NT2/D1 (cell line): Measurements from ENCODE around the gene PRMT1.
"Not testable (repeated sequence)": the region's sequence is repeated elsewhere in the genome, so short reads cannot be mapped to it uniquely, and the experiment has no call there.

Experiments
- DNase-seq: peaks from one replicate; pipeline ENCODE4 v3.0.0-alpha.2; 2011; ENCODE audit warnings: low read depth, low spot score
- H3K27me3 ChIP-seq: 2 replicates; pipeline ENCODE4 v1.6.0; 2011; ENCODE audit warnings: mild to moderate bottlenecking; ENCODE audit not compliant: insufficient read length, insufficient read depth
- H3K36me3 ChIP-seq: 2 replicates; pipeline ENCODE4 v1.6.1; 2011; ENCODE audit warnings: mild to moderate bottlenecking, low read length, mixed read lengths; ENCODE audit not compliant: insufficient read depth, insufficient read length
- H3K4me1 ChIP-seq: 2 replicates; pipeline ENCODE4 v1.5.1; 2011; ENCODE audit not compliant: insufficient read depth, insufficient read length
- H3K4me3 ChIP-seq: 2 replicates; pipeline ENCODE4 v1.5.1; 2011; ENCODE audit warnings: low read depth; ENCODE audit not compliant: insufficient read length
- H3K9ac ChIP-seq: 2 replicates; pipeline ENCODE4 v1.6.0; 2011; ENCODE audit warnings: low read depth; ENCODE audit not compliant: insufficient read length
- H3K9me3 ChIP-seq: 2 replicates; pipeline ENCODE4 v1.5.1; 2011; ENCODE audit warnings: mild to moderate bottlenecking, low read length; ENCODE audit not compliant: insufficient read depth
- SUZ12 ChIP-seq: IDR thresholded peaks from 2 replicates; pipeline ENCODE4 v1.6.1; 2011; ENCODE audit not compliant: insufficient read length, insufficient read depth; ENCODE audit errors: extremely low read depth
- YY1 ChIP-seq: IDR thresholded peaks from 2 replicates; pipeline ENCODE4 v1.6.1; 2011; ENCODE audit not compliant: insufficient read length, insufficient read depth
- ZNF274 ChIP-seq: IDR thresholded peaks from 2 replicates; pipeline ENCODE4 v1.6.1; 2011; ENCODE audit warnings: mild to moderate bottlenecking, low read depth, low read length

Gene PRMT1

GRCh38 chr19:49705919-49706318 is 28.8 kb downstream of the PRMT1 start:
- Histone ChIP-seq H3K9me3 (no peaks in the 10 kb centered on the region), H3K36me3 (no peaks in the 10 kb centered on the region), H3K27me3 (no peaks in the 10 kb centered on the region), H3K4me1 (no peaks in the 10 kb centered on the region), H3K4me3 (no peak overlapping the region), H3K9ac (no peak overlapping the region)
- no peak for TF ChIP-seq YY1
- no peak for TF ChIP-seq SUZ12
- no peak for TF ChIP-seq ZNF274
- DNase-seq = no peak

DNA sequence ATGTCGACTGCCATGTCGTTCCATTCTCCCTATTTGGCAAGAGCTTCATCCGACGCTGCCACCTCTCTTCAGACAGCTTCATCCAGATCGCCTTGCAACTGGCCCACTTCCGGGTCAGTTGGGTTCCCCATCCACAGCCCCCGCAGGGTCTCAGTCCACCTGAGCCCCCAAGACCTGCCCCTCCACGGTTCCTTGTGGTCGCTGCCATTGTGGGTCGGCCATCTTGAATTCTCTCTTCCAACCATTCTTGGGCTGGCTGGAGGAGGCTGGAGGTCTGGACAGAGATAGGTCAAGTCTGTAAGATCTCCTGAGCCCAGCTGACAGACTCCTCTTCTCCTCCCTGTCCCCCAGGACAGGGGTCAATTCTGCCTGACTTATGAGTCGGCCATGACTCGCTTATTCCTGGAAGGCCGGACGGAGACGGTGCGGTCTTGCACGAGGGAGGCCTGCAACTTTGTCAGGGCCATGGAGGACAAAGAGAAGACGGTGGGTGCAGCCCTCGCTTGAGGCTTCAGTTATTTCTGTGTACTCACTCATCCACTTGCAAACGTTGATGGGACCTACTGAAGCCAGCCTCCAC is 33.4 kb downstream of the PRMT1 start:
- H3K9ac ChIP-seq = no peak overlapping the region
- H3K36me3 ChIP-seq = peaks cover 4% of the 10 kb centered on the region
- no peaks in the 10 kb centered on the region for H3K9me3 ChIP-seq
- H3K4me1 ChIP-seq = no peaks in the 10 kb centered on the region
- no peak overlapping the region for H3K4me3 ChIP-seq
- TF ChIP-seq SUZ12 (no peak), YY1 (no peak), ZNF274 (no peak)
- DNase-seq = no peak
- H3K27me3 ChIP-seq = no peaks in the 10 kb centered on the region

GRCh38 chr19:49712397-49712859 is 35.4 kb downstream of the PRMT1 start:
- TF ChIP-seq ZNF274 = no peak
- TF ChIP-seq SUZ12 = no peak
- TF ChIP-seq YY1 = no peak
- Histone ChIP-seq H3K9ac (peak overlapping the region; percentile 61), H3K4me1 (no peaks in the 10 kb centered on the region), H3K9me3 (no peaks in the 10 kb centered on the region), H3K36me3 (peaks cover 4% of the 10 kb centered on the region), H3K27me3 (no peaks in the 10 kb centered on the region), H3K4me3 (no peak overlapping the region)
- no peak for DNase-seq

GRCh38 chr19:49713236-49713845 is 36.3 kb downstream of the PRMT1 start:
- Histone ChIP-seq H3K4me1 (no peaks in the 10 kb centered on the region), H3K27me3 (no peaks in the 10 kb centered on the region), H3K36me3 (peaks cover 4% of the 10 kb centered on the region), H3K4me3 (no peak overlapping the region), H3K9ac (peak overlapping the region; percentile 33), H3K9me3 (no peaks in the 10 kb centered on the region)
- no peak for DNase-seq
- TF ChIP-seq SUZ12 = no peak
- TF ChIP-seq ZNF274 = no peak
- no peak for TF ChIP-seq YY1

GRCh38 chr19:49716154-49716553 is 39.1 kb downstream of the PRMT1 start:
- H3K9ac ChIP-seq = no peak overlapping the region
- no peaks in the 10 kb centered on the region for H3K9me3 ChIP-seq
- peaks cover 4% of the 10 kb centered on the region for H3K36me3 ChIP-seq
- no peaks in the 10 kb centered on the region for H3K4me1 ChIP-seq
- no peak for TF ChIP-seq YY1
- no peak for TF ChIP-seq SUZ12
- no peak for TF ChIP-seq ZNF274
- no peaks in the 10 kb centered on the region for H3K27me3 ChIP-seq
- DNase-seq = no peak
- H3K4me3 ChIP-seq = no peak overlapping the region

GRCh38 chr19:49718511-49718910 is 41.4 kb downstream of the PRMT1 start:
- no peak for DNase-seq
- Histone ChIP-seq H3K36me3 (peaks cover 3% of the 10 kb centered on the region), H3K27me3 (no peaks in the 10 kb centered on the region), H3K4me3 (no peak overlapping the region), H3K9me3 (no peaks in the 10 kb centered on the region), H3K4me1 (no peaks in the 10 kb centered on the region), H3K9ac (no peak overlapping the region)
- TF ChIP-seq SUZ12 (no peak), ZNF274 (no peak), YY1 (no peak)

DNA sequence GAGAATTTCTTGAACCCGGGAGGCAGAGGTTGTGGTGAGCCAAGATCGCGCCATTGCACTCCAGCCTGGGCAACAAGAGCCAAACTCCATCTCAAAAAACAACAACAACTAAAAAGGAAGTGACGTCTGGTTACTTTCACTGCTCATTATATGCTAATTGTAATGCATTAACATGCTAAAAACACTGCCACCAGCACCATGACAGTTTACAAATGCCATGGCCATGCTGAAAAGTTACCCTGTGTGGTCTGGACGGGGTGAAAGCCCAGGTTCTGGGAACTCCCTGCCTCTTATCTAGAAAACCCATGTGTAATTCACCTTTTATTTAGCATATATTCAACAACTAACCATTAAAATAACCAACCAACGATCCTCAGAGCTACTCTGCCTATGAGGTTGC is 41.9 kb downstream of the PRMT1 start:
- Histone ChIP-seq H3K27me3 (no peaks in the 10 kb centered on the region), H3K4me3 (no peak overlapping the region), H3K36me3 (no peaks in the 10 kb centered on the region), H3K4me1 (no peaks in the 10 kb centered on the region), H3K9me3 (no peaks in the 10 kb centered on the region), H3K9ac (no peak overlapping the region)
- TF ChIP-seq YY1 (no peak), ZNF274 (no peak), SUZ12 (no peak)
- no peak for DNase-seq

DNA sequence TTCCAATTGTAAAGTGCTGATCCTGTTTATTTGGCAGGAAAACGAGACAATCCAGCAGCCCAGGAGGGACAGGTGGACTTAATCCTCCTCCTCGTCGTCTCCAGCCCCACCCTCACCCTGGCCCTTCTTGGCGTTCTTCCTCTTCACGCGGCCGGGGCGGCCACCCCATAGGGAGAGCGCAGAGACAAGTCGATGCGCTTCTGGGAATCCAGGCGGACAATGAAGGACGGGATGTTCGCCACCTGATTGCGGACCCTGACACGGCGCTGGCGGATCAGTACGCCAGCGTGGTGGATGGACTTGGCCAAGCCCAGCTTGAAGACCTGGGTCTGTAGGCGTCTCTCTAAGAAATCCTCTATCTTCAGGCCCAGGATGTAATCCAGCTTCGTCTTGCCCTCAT is 42.3 kb downstream of the PRMT1 start:
- H3K36me3 ChIP-seq, H3K27me3 ChIP-seq, H3K9ac ChIP-seq, H3K4me1 ChIP-seq, H3K4me3 ChIP-seq, DNase-seq, H3K9me3 ChIP-seq: not testable (repeated sequence)
